Stimulated activated CD8-positive, alpha-beta memory T cell treated with anti-CD3 and anti-CD28 coated beads, Interleukin-4, amount 100 ng/mL, for 4 hours (primary cell): ENCODE data around the gene CDC42EP3.
A peak's percentile ranks its signal among the peaks of the same experiment; 100 is the strongest.

Source experiments
- DNase-seq, 2 donors: peaks; one replicate each; pipeline ENCODE4 v3.0.0-alpha.2; 2020; ENCODE audit warnings: low read depth in 2 of 2, low spot score in 1 of 2

CDC42EP3 gene

GRCh38 chr2:37683921-37684780 is 12.7 kb upstream of the CDC42EP3 start:
- no peak for DNase-seq

GRCh38 chr2:37683241-37683640 is 11.8 kb upstream of the CDC42EP3 start:
- DNase-seq, result no peak

GRCh38 chr2:37682473-37682872 is 11.0 kb upstream of the CDC42EP3 start:
- DNase-seq, result no peak

GRCh38 chr2:37681587-37681986 is 10.1 kb upstream of the CDC42EP3 start:
- DNase-seq, result no peak

- no peak for DNase-seq
Observed at GRCh38 chr2:37679072-37679695, 7.7 kb upstream of the CDC42EP3 start.

- no peak for DNase-seq
Observed at GRCh38 chr2:37676274-37676673, 4.8 kb upstream of the CDC42EP3 start.

GRCh38 chr2:37674946-37675345 is 3.5 kb upstream of the CDC42EP3 start:
- no peak for DNase-seq

GRCh38 chr2:37672870-37673184 is 1.4 kb upstream of the CDC42EP3 start:
- DNase-seq, result no peak

- peak; percentile 24 to 47 for DNase-seq
Observed at GRCh38 chr2:37672104-37672869, 845 bp upstream of the CDC42EP3 start.

- peak in 1 of 2 donors; percentile 9 for DNase-seq
Observed at GRCh38 chr2:37671816-37672103, 318 bp upstream of the CDC42EP3 start.

GRCh38 chr2:37670378-37671008 is 949 bp downstream of the CDC42EP3 start:
- no peak for DNase-seq

- DNase-seq, result no peak
Observed at GRCh38 chr2:37669446-37669845, 2.0 kb downstream of the CDC42EP3 start.

GRCh38 chr2:37667704-37668103 is 3.7 kb downstream of the CDC42EP3 start:
- no peak for DNase-seq

GRCh38 chr2:37666772-37667171 is 4.7 kb downstream of the CDC42EP3 start:
- no peak for DNase-seq

GRCh38 chr2:37665604-37666362 is 5.7 kb downstream of the CDC42EP3 start:
- DNase-seq, result no peak

- DNase-seq, result no peak
Observed at GRCh38 chr2:37665043-37665442, 6.4 kb downstream of the CDC42EP3 start.

GRCh38 chr2:37664231-37664643 is 7.2 kb downstream of the CDC42EP3 start:
- no peak for DNase-seq

GRCh38 chr2:37663390-37663789 is 8.1 kb downstream of the CDC42EP3 start:
- no peak for DNase-seq

GRCh38 chr2:37659723-37660122 is 11.7 kb downstream of the CDC42EP3 start:
- DNase-seq, result no peak

GRCh38 chr2:37658682-37659081 is 12.8 kb downstream of the CDC42EP3 start:
- no peak for DNase-seq

- DNase-seq, result no peak
Observed at GRCh38 chr2:37657471-37657870, 14.0 kb downstream of the CDC42EP3 start.
